Hepatocyte (in vitro differentiated cells): ENCODE data around the gene KDM4F. TPM values are rescaled to one million over a fixed set of nuclear protein-coding genes. Genes with fewer than 3 reads are reported as not detected.

Experiments used
- DNase-seq: peaks from one replicate; pipeline ENCODE4 v3.0.0-alpha.2; 2016; ENCODE audit warnings: low spot score
- H2AFZ ChIP-seq: fragments of 200-600 bp; sonication (generic); 2 replicates; pipeline ENCODE4 v1.6.0; 2016; ENCODE audit warnings: antibody characterized with exemption, mild to moderate bottlenecking
- H3K27ac ChIP-seq: fragments of 200-600 bp; sonication (generic); 2 replicates; pipeline ENCODE4 v1.5.1; 2016; ENCODE audit warnings: mild to moderate bottlenecking
- H3K27me3 ChIP-seq: fragments of 200-600 bp; sonication (generic); 2 replicates; pipeline ENCODE4 v1.6.1; 2016
- H3K36me3 ChIP-seq: fragments of 200-600 bp; sonication (generic); replicated peaks from 2 replicates; pipeline ENCODE4 v1.5.1; 2016; ENCODE audit warnings: low read depth; ENCODE audit not compliant: insufficient read depth
- H3K4me1 ChIP-seq: fragments of 200-600 bp; sonication (generic); 2 replicates; pipeline ENCODE4 v1.5.1; 2016; ENCODE audit warnings: mild to moderate bottlenecking, moderate library complexity; ENCODE audit not compliant: insufficient read depth
- H3K4me2 ChIP-seq: fragments of 200-600 bp; sonication (generic); 2 replicates; pipeline ENCODE4 v1.6.0; 2016
- H3K4me3 ChIP-seq: fragments of 200-600 bp; sonication (generic); 2 replicates; pipeline ENCODE4 v1.5.1; 2016; ENCODE audit warnings: mild to moderate bottlenecking
- H3K79me2 ChIP-seq: fragments of 200-600 bp; sonication (generic); 2 replicates; pipeline ENCODE4 v1.6.0; 2017; ENCODE audit warnings: mild to moderate bottlenecking
- H3K9me2 ChIP-seq: fragments of 200-600 bp; sonication (generic); replicated peaks from 2 replicates; pipeline ENCODE4 v1.6.0; 2017; ENCODE audit warnings: mild to moderate bottlenecking; ENCODE audit not compliant: insufficient read depth
- H3K9me3 ChIP-seq: fragments of 200-600 bp; sonication (generic); 2 replicates; pipeline ENCODE4 v1.5.1; 2016; ENCODE audit warnings: low read depth, mild to moderate bottlenecking
- H4K20me1 ChIP-seq: fragments of 200-600 bp; sonication (generic); 2 replicates; pipeline ENCODE4 v1.6.0; 2016; ENCODE audit warnings: mild to moderate bottlenecking; ENCODE audit not compliant: insufficient read depth, poor library complexity, severe bottlenecking
- CTCF ChIP-seq: fragments of 200-600 bp; sonication (generic); IDR thresholded peaks from 2 replicates; pipeline ENCODE4 v1.5.1; 2016; ENCODE audit warnings: antibody characterized with exemption, mild to moderate bottlenecking; ENCODE audit not compliant: poor library complexity
- EZH2 ChIP-seq: fragments of 200-600 bp; sonication (generic); IDR thresholded peaks from 2 replicates; pipeline ENCODE4 v1.6.1; 2016; ENCODE audit warnings: antibody characterized with exemption, mild to moderate bottlenecking, borderline replicate concordance
- EZH2phosphoT487 ChIP-seq: fragments of 200-600 bp; sonication (generic); IDR thresholded peaks from one replicate; pipeline ENCODE4 v1.6.1; 2018; ENCODE audit warnings: antibody characterized with exemption, mild to moderate bottlenecking, low read depth, moderate library complexity; ENCODE audit not compliant: unreplicated experiment, severe bottlenecking
- WGBS: methylation state at CpG from one replicate; pipeline ENCODE4 v1.1.6; 2016; ENCODE audit warnings: low lambda C conversion rate; ENCODE audit errors: missing lambda C conversion rate; 5-methylcytosine and 5-hydroxymethylcytosine counted together
- polyA plus RNA-seq: library from polyadenylated mRNA; unstranded; fragments of >200 nt; fragmentation: Nextera tagmentation; extraction: Ambion mirVana; gene quantifications from 2 replicates; pipeline ENCODE4 v1.2.1, GENCODE V29; 2016
- total RNA-seq: library from RNA; depleted of rRNA; stranded (reverse); fragments of >200 nt; gene quantifications from 2 replicates; pipeline ENCODE4 v1.2.3, GENCODE V29; 2014

Gene KDM4F
- total and polyA plus RNA-seq, 2 experiments from 2014 or later = not detected

GRCh38 chr11:95084509-95084908 is 35.3 kb downstream of the KDM4F start:
- no peak for DNase-seq
- H2AFZ ChIP-seq = no peak overlapping the region
- TF ChIP-seq EZH2 (no peak), CTCF (no peak), EZH2phosphoT487 (no peak)
- no peaks in the 10 kb centered on the region for H3K36me3 ChIP-seq
- H4K20me1 ChIP-seq = no peaks in the 10 kb centered on the region
- no peaks in the 10 kb centered on the region for H3K79me2 ChIP-seq
- no peaks in the 10 kb centered on the region for H3K4me1 ChIP-seq
- no peak overlapping the region for H3K4me2 ChIP-seq
- no peak overlapping the region for H3K4me3 ChIP-seq
- H3K9me3 ChIP-seq = no peaks in the 10 kb centered on the region
- no peaks in the 10 kb centered on the region for H3K9me2 ChIP-seq
- H3K27ac ChIP-seq = no peak overlapping the region
- no peaks in the 10 kb centered on the region for H3K27me3 ChIP-seq

- no peak overlapping the region for H2AFZ ChIP-seq
- no peaks in the 10 kb centered on the region for H4K20me1 ChIP-seq
- TF ChIP-seq CTCF (no peak), EZH2phosphoT487 (no peak), EZH2 (no peak)
- H3K9me3 ChIP-seq = no peaks in the 10 kb centered on the region
- WGBS = 77% methylated on average over 3 of the region's 3 CpGs
- DNase-seq = no peak
- no peaks in the 10 kb centered on the region for H3K4me1 ChIP-seq
- no peaks in the 10 kb centered on the region for H3K36me3 ChIP-seq
- H3K27me3 ChIP-seq = no peaks in the 10 kb centered on the region
- no peak overlapping the region for H3K4me3 ChIP-seq
- H3K27ac ChIP-seq = no peak overlapping the region
- H3K9me2 ChIP-seq = no peaks in the 10 kb centered on the region
- H3K79me2 ChIP-seq = no peaks in the 10 kb centered on the region
- no peak overlapping the region for H3K4me2 ChIP-seq
These were observed 36.0 kb downstream of the KDM4F start for GRCh38 chr11:95085117-95085816.

GRCh38 chr11:95086151-95086550 is 36.9 kb downstream of the KDM4F start:
- no peaks in the 10 kb centered on the region for H3K36me3 ChIP-seq
- 92% methylated on average over 2 of the region's 2 CpGs for WGBS
- peaks cover 6% of the 10 kb centered on the region for H3K79me2 ChIP-seq
- H3K27me3 ChIP-seq = no peaks in the 10 kb centered on the region
- no peak overlapping the region for H3K4me2 ChIP-seq
- H3K27ac ChIP-seq = no peak overlapping the region
- H2AFZ ChIP-seq = no peak overlapping the region
- H3K4me1 ChIP-seq = peaks cover 8% of the 10 kb centered on the region
- no peaks in the 10 kb centered on the region for H4K20me1 ChIP-seq
- H3K9me3 ChIP-seq = no peaks in the 10 kb centered on the region
- no peak overlapping the region for H3K4me3 ChIP-seq
- DNase-seq = no peak
- no peak for TF ChIP-seq EZH2
- no peak for TF ChIP-seq CTCF
- TF ChIP-seq EZH2phosphoT487 = no peak
- no peaks in the 10 kb centered on the region for H3K9me2 ChIP-seq
